ENCODE results near the gene CAPN2.

GRCh38 chr1:223796210-223796609 is 83.9 kb downstream of the CAPN2 start:
- TF ChIP-seq CTCF (IDR thresholded peaks at IDR 0.05; ENCODE audit: low read length) (no peak), EZH2phosphoT487 (IDR thresholded peaks at IDR 0.05; ENCODE audit: low read length) (no peak)
